ENCODE results near the gene SRSF9.
"Not testable (repeated sequence)": the region's sequence is repeated elsewhere in the genome, so short reads cannot be mapped to it uniquely, and the experiment has no call there.

Gene SRSF9, protein sequence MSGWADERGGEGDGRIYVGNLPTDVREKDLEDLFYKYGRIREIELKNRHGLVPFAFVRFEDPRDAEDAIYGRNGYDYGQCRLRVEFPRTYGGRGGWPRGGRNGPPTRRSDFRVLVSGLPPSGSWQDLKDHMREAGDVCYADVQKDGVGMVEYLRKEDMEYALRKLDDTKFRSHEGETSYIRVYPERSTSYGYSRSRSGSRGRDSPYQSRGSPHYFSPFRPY

GRCh38 chr12:120469450-120470149, at the start of gene SRSF9:
Gene SRSF9, minus strand, starts transcription at chr12:120469748. Its CDS starts 139 bp downstream, at chr12:120469609.
- peak; percentile 93 for DNase-seq

- DNase-seq: not testable (repeated sequence)
These were observed 49.8 kb upstream of the SRSF9 start for GRCh38 chr12:120519324-120519723.

DNA sequence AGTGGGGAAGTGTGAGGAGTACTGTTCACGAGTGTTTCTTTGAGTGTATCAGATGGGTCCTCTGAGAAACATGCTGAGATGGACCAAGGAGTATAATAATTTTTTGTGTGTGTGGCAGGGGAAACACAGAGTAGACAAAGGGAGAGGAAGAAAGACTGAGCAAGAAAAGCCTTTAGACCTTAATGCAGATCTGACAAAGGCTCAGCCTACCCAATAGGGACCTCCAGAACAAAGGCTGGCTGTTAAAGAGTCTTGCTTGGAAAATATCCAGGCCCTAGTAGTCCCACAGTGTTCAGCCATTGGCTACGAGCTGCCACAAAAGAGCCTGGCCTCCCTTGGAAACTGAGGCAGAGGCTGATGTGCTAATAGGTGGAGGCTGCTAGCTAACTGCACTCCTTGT, 45.9 kb upstream of the SRSF9 start:
- no peak for DNase-seq

DNA sequence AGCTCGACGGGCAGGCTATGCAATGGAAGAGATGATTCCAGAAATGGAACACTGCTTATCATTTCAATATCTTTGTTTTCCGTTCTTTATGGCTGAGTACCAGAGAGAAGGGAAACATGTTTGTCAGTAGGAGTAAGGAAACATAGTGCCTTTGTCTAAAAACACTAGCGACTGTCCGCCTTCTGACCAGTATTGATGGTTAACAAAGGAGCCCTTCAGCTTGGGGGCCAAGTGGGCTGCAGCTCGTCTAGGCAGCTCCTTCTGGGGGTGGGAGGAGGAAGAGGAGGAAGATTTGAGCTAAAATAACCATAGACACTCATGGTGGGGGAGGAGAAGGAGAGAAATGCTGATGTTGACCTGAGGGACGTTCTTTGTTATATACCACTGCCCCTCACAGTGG, 44.5 kb upstream of the SRSF9 start:
- no peak for DNase-seq

- DNase-seq: no peak
These were observed 39.0 kb upstream of the SRSF9 start for GRCh38 chr12:120508537-120508936.

- no peak for DNase-seq
These were observed 35.0 kb upstream of the SRSF9 start for GRCh38 chr12:120504587-120504986.

DNA sequence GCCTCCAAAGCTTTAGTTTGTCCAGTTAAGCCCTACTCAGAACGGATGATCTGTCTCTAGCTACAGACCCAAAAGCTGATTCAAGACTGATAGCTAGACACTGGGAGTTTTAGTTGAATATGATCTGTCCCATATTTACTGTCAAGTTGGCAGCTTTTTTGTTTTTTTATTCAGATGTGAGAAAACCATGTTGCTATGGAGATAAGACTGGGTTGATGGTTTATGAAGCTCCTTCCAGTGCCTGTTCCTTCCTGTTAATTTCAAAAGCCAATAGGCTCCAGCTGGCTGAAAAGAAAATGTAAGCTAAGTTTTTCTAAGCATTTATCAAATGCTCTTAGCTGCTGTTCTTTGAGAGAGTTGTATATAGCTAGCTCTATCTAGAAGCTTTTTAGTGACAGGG, 31.0 kb upstream of the SRSF9 start:
- DNase-seq: no peak

GRCh38 chr12:120498870-120499515, 29.4 kb upstream of the SRSF9 start:
- DNase-seq: no peak

GRCh38 chr12:120497524-120498150, 28.1 kb upstream of the SRSF9 start:
- DNase-seq: no peak

DNA sequence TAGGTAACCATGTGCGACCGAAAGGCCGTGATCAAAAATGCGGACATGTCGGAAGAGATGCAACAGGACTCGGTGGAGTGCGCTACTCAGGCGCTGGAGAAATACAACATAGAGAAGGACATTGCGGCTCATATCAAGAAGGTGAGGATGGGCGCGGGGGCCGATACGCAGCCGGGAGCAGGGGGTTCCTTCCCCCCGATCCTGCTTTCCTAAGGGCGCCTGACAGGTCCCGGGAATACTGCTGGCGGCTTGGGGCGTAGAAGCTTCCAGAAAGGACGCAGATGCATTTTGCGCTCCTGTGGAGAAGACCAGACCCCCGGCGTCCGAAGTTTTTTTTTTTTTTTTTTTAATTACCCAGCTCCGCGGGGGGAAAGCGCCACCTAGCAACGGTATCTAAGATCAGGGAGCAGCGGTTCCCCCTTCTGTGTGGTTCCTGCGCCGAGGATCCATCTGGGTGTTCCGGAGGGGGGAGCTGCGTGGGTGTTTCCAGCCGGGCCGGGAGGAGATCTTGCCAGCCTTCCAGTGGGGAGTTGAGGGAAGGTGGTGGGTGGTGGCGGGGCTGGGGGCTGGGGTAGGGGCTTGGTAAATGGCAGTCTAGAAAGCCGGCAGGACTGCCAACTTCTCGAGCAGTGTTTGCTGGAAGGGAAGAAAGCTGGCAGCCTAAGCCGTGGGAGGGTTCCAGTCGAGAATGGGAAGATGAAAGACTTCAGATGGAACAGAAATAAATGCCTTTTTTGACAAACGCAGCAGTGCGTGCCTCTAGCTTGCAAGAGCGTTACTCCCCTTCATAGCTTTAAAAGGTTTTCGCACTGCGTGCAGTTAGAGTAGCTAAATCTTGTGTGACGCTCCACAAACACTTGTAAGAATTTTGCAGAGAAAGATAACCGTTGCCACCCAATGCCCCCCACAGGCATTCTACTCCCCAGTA, 27.1 kb upstream of the SRSF9 start:
- DNase-seq: no peak

DNA sequence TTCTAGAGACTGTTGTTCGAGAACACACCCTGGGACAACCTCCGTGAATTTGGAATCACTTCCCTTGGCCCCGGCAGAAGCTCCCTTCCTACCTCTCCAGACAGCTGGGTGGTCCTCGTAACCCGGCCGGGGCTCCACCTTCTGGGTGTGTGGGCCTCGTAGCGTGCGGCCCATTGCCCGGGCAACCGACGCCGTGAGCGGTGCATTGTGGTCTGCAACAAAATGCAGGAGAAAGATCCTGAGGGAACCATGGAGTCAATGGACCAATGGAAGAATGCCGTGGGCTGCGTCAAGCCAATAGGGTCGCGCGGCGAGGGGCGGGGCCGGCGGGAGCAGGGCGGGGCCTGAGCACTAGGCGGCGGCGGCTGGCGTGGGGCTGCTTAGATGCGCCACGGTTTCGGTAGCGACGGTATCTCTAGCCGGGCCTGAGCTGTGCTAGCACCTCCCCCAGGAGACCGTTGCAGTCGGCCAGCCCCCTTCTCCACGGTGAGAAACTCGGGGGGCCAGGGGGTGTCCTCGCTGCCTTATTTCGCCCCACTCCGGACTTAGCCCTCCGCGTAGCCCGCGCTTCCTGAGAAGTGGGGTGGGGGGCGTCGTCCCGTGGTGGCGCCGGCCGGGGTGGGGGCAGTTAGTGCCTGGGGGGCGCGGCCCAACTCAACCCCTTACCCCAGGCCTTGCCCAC, 26.3 kb upstream of the SRSF9 start, which contains the start of gene DYNLL1:
TSS of gene DYNLL1 (plus strand) at position 383 of the 682 bp plus-strand sequence. CDS start 309 bp downstream, outside the sequence.
- peak; percentile 97 for DNase-seq

GRCh38 chr12:120495186-120495730, 25.7 kb upstream of the SRSF9 start:
- no peak for DNase-seq

- no peak for DNase-seq
These were observed 21.4 kb upstream of the SRSF9 start for GRCh38 chr12:120490833-120491512.

DNA sequence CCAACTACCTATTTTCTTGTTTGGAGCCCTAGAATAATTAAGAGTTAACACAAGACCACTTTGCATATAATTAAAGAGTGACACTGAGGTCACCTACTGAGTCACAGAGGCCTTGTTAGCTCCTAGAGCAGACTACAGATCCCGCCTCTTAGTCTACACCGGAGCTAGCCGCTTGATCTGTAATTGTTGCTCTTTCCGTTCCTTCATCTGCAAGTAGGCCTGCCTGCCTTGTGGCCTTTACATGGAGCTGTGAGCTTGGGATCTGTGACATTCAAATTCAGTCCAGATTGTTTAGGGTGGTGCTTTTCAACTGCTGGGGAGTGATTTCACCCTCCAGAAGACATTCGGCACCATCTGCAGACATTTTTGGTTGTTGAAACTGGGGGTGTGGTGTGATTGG, 20.8 kb upstream of the SRSF9 start:
- DNase-seq: no peak

DNA sequence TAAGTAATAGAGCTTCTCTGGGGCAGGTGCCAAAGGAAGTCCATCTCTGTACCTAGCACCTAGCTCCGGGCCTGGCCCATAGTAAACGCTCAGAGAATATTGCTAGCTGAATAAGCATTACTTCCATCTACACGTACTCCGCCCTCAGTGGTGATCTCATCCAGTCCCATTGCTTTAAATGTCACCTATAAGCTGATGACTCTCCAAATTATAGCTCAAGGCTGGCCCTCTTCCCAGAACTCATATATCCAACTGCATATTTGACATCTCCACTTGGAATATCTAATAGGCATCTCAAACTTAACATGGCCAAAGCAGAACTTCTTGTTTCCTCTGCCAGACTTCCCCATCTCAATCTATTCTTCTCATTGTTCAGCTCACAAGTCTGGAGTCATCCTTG, 19.5 kb upstream of the SRSF9 start:
- DNase-seq: no peak

DNA sequence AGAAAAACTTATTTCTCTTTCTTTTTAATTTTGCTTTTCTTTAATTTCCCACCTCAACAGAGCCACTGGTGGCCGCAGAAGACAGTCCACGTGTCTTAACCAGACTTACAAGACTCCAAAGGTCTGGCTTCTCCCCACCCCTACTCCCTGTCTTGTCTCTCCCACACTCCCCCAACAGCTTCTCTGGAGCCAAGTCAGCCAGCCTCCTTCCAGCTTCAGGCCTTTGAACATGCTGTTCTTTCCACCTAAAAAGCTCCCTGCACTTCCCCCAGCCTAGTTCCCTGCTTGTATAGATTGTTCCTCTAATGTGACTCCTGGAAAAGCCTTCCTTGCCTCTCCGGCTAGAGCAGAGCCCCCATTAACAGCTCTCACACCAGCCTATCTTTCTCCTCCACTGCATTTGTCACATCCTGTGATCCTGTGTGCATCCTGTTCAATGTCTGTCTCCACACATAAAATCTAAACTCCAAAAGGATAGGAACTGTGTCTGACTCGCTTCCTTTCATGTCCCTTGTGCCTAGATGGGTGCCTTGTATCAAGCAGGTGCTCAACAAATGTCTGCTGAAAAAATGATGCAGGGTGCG, 18.6 kb upstream of the SRSF9 start:
- DNase-seq: no peak

DNA sequence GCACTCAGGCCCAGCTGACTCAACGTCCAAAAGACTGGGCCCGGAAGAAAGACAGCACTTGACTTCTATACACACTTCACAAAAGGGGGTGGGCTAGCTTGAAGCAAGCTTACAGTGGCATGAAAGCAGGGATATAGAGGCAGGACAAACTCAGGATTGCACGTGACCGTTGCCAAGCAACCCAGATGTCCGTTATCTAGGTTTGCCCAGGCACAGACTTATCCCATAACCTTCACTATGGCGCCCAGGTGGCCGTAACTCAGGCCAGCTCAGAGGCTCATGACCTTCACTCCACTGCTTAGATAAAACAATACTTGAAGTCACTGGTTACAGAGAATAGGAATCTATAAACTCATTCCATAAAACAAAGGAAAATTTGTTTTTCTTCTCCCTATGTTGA, 18.0 kb upstream of the SRSF9 start:
- DNase-seq: not testable (repeated sequence)

DNA sequence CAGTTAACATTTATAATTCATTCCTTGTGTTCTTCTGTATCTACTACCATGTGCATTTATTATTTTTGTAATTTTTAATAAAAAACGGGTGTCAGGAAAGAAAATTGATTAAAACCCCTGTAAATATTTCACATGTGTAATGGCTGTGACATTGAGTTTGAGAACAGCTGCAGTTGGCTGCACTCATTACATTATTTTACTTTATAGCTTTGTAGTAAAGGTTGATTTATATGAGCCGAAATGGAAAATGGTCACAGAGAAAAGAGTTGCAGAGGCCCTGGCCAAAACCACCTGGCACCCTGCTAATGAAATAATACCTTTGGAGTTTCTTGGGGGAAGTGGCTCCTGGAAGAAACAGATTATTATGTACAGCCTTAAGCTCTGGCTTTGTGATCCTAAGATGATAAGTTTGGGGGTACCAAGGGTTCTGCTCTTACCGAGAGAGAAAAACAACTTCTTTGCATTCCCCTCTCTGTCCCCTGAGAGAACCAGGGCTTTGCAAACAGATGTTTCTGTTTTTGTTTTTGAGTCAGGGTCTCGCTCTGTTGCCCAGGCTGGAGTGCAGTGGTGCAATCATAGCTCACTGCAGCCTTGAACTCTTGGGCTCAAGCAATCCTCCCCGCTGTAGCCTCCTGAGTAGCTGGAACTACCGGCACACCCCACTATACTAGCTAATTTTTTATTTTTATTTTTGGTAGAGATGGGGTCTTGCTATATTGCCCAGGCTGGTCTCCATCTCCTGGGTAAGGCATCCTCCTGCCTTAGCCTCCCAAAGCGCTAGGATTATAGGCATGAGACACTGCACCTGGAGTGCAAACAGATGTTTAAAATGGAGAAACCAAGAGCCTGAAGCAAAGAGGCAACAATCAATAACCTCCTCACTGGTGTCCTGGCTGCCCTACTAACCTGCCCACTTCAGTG, 16.7 kb upstream of the SRSF9 start:
- DNase-seq: no peak

GRCh38 chr12:120483621-120484020, 14.1 kb upstream of the SRSF9 start:
- no peak for DNase-seq
